HFF-Myc (cell line): ENCODE measurements around the gene ZSCAN5A.

Source experiments
- DNase-seq: peaks from one replicate; pipeline ENCODE4 v3.0.0-alpha.2; 2011; ENCODE audit warnings: low read depth; ENCODE audit errors: extremely low read depth
- H3K4me3 ChIP-seq: replicated peaks from 2 replicates; pipeline ENCODE4 v1.5.1; 2011; ENCODE audit warnings: low read depth, mild to moderate bottlenecking, control low read depth, low read length
- TF ChIP-seq, protein P1 (sequence below): IDR thresholded peaks from 2 replicates; pipeline ENCODE4 v1.5.1; 2012; ENCODE audit warnings: mild to moderate bottlenecking, low read depth, low read length, control low read depth; ENCODE audit errors: missing control alignments

Gene ZSCAN5A

GRCh38 chr19:56273563-56274117 lies 41.0 kb downstream of the ZSCAN5A start:
- no peak overlapping the region for H3K4me3 ChIP-seq
- TF ChIP-seq, protein P1, sequence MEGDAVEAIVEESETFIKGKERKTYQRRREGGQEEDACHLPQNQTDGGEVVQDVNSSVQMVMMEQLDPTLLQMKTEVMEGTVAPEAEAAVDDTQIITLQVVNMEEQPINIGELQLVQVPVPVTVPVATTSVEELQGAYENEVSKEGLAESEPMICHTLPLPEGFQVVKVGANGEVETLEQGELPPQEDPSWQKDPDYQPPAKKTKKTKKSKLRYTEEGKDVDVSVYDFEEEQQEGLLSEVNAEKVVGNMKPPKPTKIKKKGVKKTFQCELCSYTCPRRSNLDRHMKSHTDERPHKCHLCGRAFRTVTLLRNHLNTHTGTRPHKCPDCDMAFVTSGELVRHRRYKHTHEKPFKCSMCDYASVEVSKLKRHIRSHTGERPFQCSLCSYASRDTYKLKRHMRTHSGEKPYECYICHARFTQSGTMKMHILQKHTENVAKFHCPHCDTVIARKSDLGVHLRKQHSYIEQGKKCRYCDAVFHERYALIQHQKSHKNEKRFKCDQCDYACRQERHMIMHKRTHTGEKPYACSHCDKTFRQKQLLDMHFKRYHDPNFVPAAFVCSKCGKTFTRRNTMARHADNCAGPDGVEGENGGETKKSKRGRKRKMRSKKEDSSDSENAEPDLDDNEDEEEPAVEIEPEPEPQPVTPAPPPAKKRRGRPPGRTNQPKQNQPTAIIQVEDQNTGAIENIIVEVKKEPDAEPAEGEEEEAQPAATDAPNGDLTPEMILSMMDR, result no peak
- peak; percentile 14 for DNase-seq

- TF ChIP-seq, protein P1, result no peak
Measured at GRCh38 chr19:56272161-56272798, 42.4 kb downstream of the ZSCAN5A start, which contains the start of gene EDDM13. Gene EDDM13 (plus strand): TSS chr19:56272748. CDS start chr19:56272835, 87 bp downstream.

GRCh38 chr19:56271151-56271550 lies 43.5 kb downstream of the ZSCAN5A start:
- TF ChIP-seq, protein P1, result no peak

More at GRCh38 chr19:56272161-56272798, 42.4 kb downstream of the ZSCAN5A start, which contains the start of gene EDDM13:
- no peak within 1 kb of the TSS for H3K4me3 ChIP-seq
- no peak for DNase-seq

GRCh38 chr19:56270676-56271075 lies 44.0 kb downstream of the ZSCAN5A start:
- no peak for DNase-seq
- H3K4me3 ChIP-seq, result no peak overlapping the region
- TF ChIP-seq, protein P1, result no peak

More at GRCh38 chr19:56271151-56271550, 43.5 kb downstream of the ZSCAN5A start:
- no peak overlapping the region for H3K4me3 ChIP-seq
- no peak for DNase-seq

- TF ChIP-seq, protein P1, result no peak
- no peak for DNase-seq
- no peak overlapping the region for H3K4me3 ChIP-seq
Measured at GRCh38 chr19:56269348-56269747, 45.3 kb downstream of the ZSCAN5A start.

DNA sequence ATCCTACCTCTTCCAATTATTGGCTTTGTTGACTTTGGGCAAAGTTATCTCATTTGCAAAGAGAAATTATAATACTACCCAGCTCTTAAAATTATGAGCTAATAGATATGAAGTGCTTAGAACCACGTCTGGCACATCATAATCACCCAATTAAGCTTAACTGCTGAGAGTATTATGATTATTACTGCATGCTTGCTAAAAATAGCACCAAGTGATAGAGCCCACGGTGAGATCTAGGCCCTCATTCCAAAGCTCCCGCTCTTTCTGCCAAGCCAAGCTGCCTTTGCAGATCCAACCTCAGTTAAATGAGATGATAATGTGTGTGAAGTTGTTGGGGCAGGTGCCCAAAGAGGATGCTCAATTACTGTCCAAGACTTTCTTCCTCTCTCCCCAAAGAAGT lies 48.6 kb downstream of the ZSCAN5A start:
- H3K4me3 ChIP-seq, result no peak overlapping the region
- DNase-seq, result no peak
- TF ChIP-seq, protein P1, result no peak
